ENCODE measurements around the gene PLXNA2. TPM values are rescaled to one million over a fixed set of nuclear protein-coding genes. Genes with fewer than 3 reads are reported as not detected.

Gene PLXNA2
- total and polyA plus RNA-seq, 2 of the 4 experiments (the other 2 are of a cell fraction) = 0.72 to 1.1 TPM

- no peak overlapping the region for H3K18ac ChIP-seq (ENCODE audit: low read depth, low read length)
- H4K91ac ChIP-seq (ENCODE audit: insufficient read depth, low read depth, low read length) = no peak overlapping the region
- intact Hi-C loops (cut with micrococcal nuclease) (no loop called here), dilution Hi-C loops (cut with HindIII; ENCODE audit: low sequenced_read_pairs, unreplicated experiment) (no loop called here), in situ Hi-C loops (cut with MboI; ENCODE audit: low sequenced_read_pairs) (no loop called here)
- no peak overlapping the region for H2BK20ac ChIP-seq (ENCODE audit: low read depth, low read length)
- ChIA-PET POLR2A (ENCODE audit: unreplicated experiment) (no interaction called here), CTCF (interaction anchor here (0.6 to 1.1 kb wide), 2 partner anchors 9 to 105 kb away, joined by 3 to 4 read pairs; partner anchors contain the start of gene PLXNA2)
- no peak overlapping the region for H3K23ac ChIP-seq (ENCODE audit: low read depth, low read length)
- H3K4me3 ChIP-seq (ENCODE audit: insufficient read depth, low read depth, low read length) = no peak overlapping the region
- H3K9me3 ChIP-seq (ENCODE audit: control insufficient read depth, insufficient read depth, low read length) = no peaks in the 10 kb centered on the region
- no peak overlapping the region for H4K8ac ChIP-seq (ENCODE audit: low read depth in 2 of 2, low read length in 2 of 2)
- no peaks in the 10 kb centered on the region for H3K79me1 ChIP-seq (ENCODE audit: low read depth in 1 of 2, low read length in 2 of 2)
- H2BK15ac ChIP-seq (ENCODE audit: low read depth, low read length) = no peak overlapping the region
- H2BK120ac ChIP-seq (ENCODE audit: low read depth, low read length) = no peak overlapping the region
- H2AK9ac ChIP-seq (replicated peaks; ENCODE audit: low read depth, low read length, poor library complexity) = no peak overlapping the region
- no peaks in the 10 kb centered on the region for H3K27me3 ChIP-seq (ENCODE audit: control insufficient read depth, insufficient read depth, low read length)
- H3K27ac ChIP-seq (ENCODE audit: insufficient read depth, low read length) = no peak overlapping the region
- no peak for ATAC-seq (ENCODE audit: low read depth)
- 100% methylated on average over 1 of the region's 3 CpGs; no CpG with 5 or more reads in 1 of the 2 experiments for WGBS, 2 experiments (ENCODE audit: extremely low coverage in 2 of 2, insufficient read length in 1 of 2)
- no peak overlapping the region for H2BK5ac ChIP-seq (ENCODE audit: low read depth, low read length, poor library complexity, severe bottlenecking)
- no peak overlapping the region for H4K5ac ChIP-seq (ENCODE audit: low read depth, low read length)
- 0 out of 2 replicates have a peak, but pooled peaks cover 2% of the 10 kb centered on the region for H3K4me1 ChIP-seq (ENCODE audit: control insufficient read depth, insufficient read depth, low read length)
- H2AFZ ChIP-seq (replicated peaks; ENCODE audit: low read length, poor library complexity) = no peak overlapping the region
- H3K4ac ChIP-seq (ENCODE audit: low read depth, low read length) = no peak overlapping the region
- H3K4me2 ChIP-seq (ENCODE audit: low read depth, low read length) = no peak overlapping the region
- no peak overlapping the region for H3K56ac ChIP-seq (ENCODE audit: extremely low read depth, insufficient read depth, low read length)
- H3K36me3 ChIP-seq (ENCODE audit: control insufficient read depth, insufficient read depth, low read length) = no peaks in the 10 kb centered on the region
- DNase-seq = no peak
- no TSS peak for BruUV-seq (replicated peaks)
- no peaks in the 10 kb centered on the region for H4K20me1 ChIP-seq (ENCODE audit: insufficient read depth, low read length)
- TF ChIP-seq MXI1 (IDR thresholded peaks at IDR 0.05; ENCODE audit: borderline replicate concordance, low read depth, low read length) (no peak), MAFK (IDR thresholded peaks at IDR 0.05; ENCODE audit: low read depth, low read length) (no peak), CHD1 (IDR thresholded peaks at IDR 0.05; ENCODE audit: low read depth, low read length) (no peak), NFE2L2 (IDR thresholded peaks at IDR 0.05; ENCODE audit: low read depth, low read length) (no peak), CTCF (conservative IDR thresholded peaks at IDR 0.05; ENCODE audit: low read depth, low read length) (no peak), POLR2A (IDR thresholded peaks at IDR 0.05; ENCODE audit: low read depth, low read length) (no peak), RFX5 (IDR thresholded peaks at IDR 0.05; ENCODE audit: low read depth, low read length) (no peak), MAZ (IDR thresholded peaks at IDR 0.05; ENCODE audit: borderline replicate concordance, low read depth, low read length) (no peak), FOS (IDR thresholded peaks at IDR 0.05; ENCODE audit: low read depth, low read length) (no peak), ELK1 (IDR thresholded peaks at IDR 0.05; ENCODE audit: borderline replicate concordance, low read depth, low read length) (no peak), RAD21 (IDR thresholded peaks at IDR 0.05; ENCODE audit: low read length) (no peak), CEBPB (IDR thresholded peaks at IDR 0.05; ENCODE audit: low read depth, low read length) (no peak), SMC3 (IDR thresholded peaks at IDR 0.05; ENCODE audit: low read depth, low read length) (no peak), BHLHE40 (IDR thresholded peaks at IDR 0.05; ENCODE audit: low read depth, low read length) (no peak), USF2 (IDR thresholded peaks at IDR 0.05; ENCODE audit: low read depth, low read length) (no peak), RCOR1 (IDR thresholded peaks at IDR 0.05; ENCODE audit: insufficient replicate concordance, low read length) (no peak)
- H3K9me1 ChIP-seq (ENCODE audit: insufficient read depth, low read length) = 0 out of 2 replicates have a peak, but pooled peaks cover 2% of the 10 kb centered on the region
- H3K9ac ChIP-seq (ENCODE audit: low read depth, low read length) = no peak overlapping the region
- H2AK5ac ChIP-seq (ENCODE audit: low read depth, low read length) = no peak overlapping the region
- H3K14ac ChIP-seq (replicated peaks; ENCODE audit: low read depth, low read length) = no peak overlapping the region
Measured at GRCh38 chr1:208139434-208140045, 104.6 kb downstream of the PLXNA2 start.
